Activated CD8-positive, alpha-beta memory T cell treated with anti-CD3 and anti-CD28 coated beads for 24 hours (primary cell): ENCODE results near the gene PDE1A.

Experiments used
- DNase-seq: peaks from one replicate; pipeline ENCODE4 v3.0.0-alpha.2; 2020

PDE1A gene

GRCh38 chr2:182426918-182427240 is at the start of gene PDE1A:
Gene PDE1A (minus strand): TSS chr2:182427036.
- DNase-seq = no peak

GRCh38 chr2:182473635-182474034 is 46.8 kb upstream of the PDE1A start:
- DNase-seq = no peak

DNA sequence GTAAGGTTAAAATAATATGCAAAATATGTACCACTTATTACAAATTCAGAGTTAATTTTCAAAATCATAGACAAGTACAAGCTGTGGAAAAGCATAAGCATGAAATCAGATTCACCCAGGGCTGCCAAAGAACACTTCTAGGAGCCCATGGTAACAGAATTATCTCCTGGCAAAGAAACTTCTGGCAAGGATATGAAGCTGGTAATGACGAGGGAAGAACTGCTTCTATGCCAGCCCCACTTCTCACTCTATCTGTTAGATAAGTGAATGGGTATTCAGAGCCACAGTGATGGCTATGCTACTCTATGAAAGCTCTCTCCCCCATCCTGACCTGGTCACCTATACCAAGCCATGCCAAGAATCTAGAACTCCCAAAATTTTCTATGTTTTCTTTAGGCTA is 36.9 kb upstream of the PDE1A start:
- DNase-seq = no peak

- DNase-seq = no peak
Observed at GRCh38 chr2:182456784-182457183, 29.9 kb upstream of the PDE1A start.

DNA sequence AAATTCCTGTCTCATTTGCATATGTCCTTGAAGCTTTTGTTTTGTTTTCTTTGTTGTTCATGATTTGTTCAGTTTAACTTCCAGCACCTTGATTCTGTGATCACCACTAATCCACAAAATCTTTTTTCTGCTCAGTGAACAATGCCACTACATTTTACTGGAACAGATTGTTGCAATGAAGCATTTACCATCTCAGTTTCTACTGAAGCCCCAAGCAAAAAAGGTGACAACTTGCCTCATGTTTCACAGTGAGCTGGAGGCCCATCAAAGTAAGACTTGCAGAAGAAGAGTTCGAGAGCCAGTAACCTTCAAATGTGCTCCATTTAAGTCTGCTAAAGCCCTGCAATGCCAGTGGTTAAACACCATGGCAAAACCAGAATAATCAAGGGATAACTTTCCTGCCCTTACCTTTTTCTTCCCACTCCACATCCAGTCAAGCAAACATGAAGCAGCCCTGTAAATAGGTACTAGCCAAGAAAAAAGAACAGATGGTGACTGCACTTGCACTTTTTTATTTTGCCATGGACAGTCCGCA is 25.7 kb upstream of the PDE1A start:
- no peak for DNase-seq

DNA sequence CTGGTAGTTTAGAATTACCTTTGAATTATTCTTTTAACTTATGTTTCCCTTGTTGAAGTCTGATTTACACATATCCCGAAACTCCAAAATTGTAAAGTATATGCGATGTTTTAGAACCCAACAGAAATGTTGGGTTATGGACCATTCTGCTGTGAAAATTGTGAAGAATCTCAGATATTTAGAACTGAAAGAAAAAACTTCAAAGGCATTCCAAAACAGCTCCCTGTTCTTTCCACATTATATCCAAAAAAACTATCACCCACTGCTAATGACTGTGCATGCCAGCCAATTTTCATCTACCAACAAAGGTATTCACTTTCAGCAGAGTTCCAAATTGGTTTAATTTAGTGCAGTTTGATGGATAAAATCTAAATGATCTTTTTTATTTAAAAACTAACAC is 21.5 kb upstream of the PDE1A start:
- no peak for DNase-seq

DNA sequence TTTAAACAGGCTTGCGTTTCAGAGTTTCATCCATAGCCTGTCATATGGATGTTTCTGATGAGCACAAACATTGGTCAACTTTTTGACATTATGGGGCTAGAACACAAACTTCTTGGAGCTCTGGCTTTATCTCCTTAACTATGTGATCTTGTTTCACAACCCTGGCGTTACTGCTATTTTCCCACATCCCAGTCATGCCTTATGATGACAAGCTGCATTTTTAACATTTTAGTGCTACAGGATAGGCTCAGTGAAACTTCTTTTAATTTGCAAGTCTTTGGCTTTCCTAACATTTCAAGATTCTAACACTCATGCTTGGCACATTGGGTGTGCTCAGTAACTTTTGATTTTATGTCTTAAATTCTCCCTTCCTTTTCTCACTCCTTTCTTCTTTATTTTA is 21.0 kb upstream of the PDE1A start:
- DNase-seq = no peak

- DNase-seq = no peak
Observed at GRCh38 chr2:182447163-182447562, 20.3 kb upstream of the PDE1A start.

DNA sequence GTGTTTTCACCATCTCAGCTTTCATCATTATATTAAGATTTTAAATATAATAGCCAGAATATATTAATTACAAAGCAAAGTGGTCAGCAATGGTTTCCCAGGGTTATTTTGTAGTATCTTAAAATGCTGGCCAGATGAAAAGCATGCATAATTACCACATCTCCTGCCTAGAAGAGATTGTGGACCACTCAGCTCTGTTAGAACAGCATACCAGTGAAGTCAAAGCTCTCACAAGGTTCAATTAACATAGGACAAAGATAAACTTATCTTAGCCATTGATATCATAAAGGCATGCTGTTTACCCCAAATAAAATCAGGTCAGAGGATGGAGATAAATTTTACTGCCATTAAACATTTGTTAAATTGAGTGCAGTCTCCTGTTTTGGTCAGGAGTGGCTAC is 19.3 kb upstream of the PDE1A start:
- no peak for DNase-seq

GRCh38 chr2:182445391-182445965 is 18.6 kb upstream of the PDE1A start:
- DNase-seq = no peak

DNA sequence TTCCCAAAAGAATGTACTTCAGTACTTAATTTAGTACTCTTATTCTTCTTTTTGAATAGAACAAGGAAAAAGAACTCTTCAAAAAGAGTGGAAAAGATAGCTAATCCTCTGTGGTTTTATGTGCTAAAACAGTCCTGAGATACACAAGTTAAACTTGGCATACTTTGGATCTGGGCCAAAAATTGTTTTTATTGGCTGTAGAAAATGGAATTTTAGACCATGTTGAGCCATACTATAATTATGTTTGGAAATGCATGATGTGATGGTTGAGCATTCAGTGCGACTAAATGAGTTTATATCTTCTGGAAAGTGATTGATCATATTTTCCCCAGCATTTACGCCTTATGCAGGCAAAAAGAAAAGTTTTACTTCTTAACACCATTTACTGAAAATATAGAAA is 18.0 kb upstream of the PDE1A start:
- DNase-seq = no peak

DNA sequence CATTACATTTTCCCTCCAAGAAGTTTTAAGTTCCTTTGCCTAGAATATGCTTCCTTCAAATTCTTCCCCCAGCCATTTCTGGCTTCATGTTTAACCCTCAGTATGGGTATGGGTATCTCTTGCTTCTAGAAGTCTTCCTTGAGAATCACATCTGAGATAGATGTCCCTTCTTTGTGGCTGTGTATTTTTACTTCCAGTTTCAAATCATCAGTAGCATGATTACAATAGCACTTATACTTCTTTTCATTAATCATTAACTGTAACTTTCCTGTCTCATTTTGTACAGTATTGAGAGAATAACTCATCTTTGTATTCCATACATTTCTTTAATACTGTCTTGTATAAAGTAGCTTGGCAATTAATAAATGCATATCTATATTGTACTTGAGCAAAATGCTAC is 17.3 kb upstream of the PDE1A start:
- DNase-seq = no peak

DNA sequence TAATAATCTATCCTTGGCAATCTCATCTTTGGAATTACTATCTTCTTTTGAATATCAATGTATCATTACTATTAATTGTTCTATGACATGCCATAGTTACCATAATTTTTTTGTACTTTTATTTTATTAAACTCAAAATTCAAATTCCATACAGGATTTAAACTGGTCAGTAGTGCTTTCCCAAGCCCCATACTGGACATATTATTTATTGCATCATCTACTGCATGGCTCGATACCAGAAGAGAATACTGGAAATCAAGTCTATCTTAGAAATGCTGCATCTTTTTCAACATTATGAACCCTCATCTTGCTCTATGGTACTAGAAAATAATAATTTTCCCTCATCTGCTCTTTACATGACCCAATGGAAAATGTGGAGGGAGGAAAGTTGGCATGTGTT is 9.4 kb upstream of the PDE1A start:
- DNase-seq = no peak

DNA sequence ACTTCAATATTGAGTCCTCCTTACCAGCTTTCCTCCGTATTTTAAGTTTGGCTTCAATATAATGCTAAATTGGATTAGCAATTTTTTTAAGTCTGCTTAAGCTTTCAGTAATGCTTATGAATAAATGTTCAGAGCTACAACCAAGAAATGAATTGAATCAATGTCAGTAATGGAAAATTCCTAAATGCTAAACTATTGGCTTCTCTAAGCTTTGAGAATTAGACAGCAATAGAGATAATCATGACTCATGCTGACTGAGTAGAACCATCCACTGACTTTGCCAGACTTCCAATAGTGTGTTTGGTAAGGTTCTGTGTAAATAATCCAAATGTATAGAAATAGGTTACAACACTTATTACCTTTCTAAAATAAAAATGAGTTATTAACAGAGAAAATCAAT is 8.9 kb upstream of the PDE1A start:
- no peak for DNase-seq

DNA sequence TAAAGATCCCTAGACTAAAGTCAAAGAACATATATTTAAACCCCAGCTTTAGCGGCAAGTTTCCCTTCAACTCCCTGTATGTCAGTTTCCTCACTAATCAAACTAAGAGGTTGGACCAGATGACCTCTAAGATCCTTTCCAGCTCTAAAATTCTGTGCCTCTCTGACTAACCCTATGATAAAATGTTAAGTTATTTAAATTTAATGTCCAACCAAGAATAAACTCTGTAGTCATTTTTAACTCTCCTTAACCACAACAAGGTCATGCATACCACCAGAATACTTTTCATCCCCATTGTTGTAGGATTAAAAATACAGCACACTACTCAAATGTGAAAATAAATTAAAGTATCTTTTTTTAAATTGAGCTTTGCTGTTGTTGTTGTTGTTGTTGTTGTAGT is 5.2 kb upstream of the PDE1A start:
- DNase-seq = no peak

GRCh38 chr2:182428476-182428875 is 1.6 kb upstream of the PDE1A start:
- DNase-seq = no peak

DNA sequence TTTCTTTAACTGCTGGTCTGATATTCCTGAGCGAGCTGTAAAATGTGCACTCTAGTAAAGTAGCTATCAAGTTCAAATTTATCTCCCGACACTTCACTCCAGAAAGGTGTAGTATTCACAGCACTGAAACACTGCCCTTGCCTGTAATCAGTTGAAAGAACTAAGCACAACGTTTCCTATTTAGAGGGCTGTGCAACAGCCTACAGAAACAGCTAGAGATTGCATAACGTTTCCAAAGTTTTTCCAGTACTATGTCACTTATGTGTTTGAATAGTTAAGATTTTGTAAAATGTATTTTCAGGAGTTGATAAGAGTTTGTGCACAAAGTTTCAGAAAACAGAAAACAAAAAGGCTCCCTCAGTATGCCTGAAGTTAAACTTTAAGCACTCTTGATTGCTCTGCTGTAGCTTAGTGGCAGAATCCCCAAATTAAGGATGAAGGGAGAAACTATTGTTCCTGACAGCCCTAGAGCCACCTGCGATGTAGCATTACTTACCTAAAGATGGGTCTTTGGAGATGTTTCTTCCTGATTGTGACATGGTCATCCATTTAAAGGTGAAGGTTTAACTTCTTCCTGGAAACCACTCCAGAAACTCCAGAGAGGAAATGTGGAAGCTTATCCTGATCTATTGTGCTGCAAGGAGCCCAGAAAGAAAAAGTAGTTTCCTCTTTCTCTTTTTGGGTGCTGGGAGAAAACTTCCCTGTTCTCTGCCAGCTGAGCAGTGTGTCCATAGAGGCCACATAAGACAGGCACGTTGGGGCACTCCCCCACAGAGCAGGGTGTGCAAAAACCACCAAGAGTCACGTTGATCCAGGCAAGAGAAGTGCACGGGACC is 536 bp downstream of the PDE1A start:
- DNase-seq = no peak

- DNase-seq = no peak
Observed at GRCh38 chr2:182422864-182423263, 4.0 kb downstream of the PDE1A start.

- no peak for DNase-seq
Observed at GRCh38 chr2:182420669-182421068, 6.2 kb downstream of the PDE1A start.

DNA sequence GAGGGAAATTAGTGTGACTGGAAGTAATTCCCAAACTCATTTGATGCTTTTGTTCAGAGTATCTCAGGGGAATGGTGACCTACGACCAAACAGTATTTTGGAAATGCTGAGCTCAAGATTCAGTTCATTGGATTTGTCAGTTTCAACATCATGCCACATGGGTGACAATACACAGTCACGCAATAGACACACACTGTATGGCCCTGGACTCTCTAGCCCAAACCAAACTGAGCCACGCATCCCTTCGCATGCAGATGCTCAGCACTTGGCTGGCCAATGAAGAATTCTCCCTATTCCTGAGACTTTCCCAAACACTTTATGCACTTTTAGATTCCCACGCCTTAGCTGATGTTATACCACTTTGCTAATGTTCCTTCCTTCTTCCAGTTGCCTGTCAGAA is 10.0 kb downstream of the PDE1A start:
- no peak for DNase-seq

GRCh38 chr2:182416191-182416590 is 10.6 kb downstream of the PDE1A start:
- no peak for DNase-seq

- no peak for DNase-seq
Observed at GRCh38 chr2:182415771-182416170, 11.1 kb downstream of the PDE1A start.

DNA sequence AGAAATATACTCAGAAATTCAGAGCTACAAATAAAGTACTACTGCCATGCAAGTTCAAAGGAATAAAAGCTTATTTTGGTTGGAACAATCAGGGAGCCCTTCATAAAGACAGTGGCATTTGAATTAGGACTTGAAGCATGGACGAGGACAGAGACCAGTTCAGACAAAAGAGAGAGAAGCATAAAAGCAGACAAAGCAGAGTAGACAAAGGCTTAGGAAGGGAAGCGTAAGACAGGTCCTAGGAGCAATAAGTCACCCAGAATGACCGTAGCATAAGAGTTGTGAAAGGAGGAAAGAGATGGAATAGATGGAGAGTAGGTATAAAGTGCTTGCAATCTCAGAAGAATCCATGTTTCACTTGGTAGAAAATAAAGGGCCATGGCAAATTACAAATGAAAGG is 14.0 kb downstream of the PDE1A start:
- DNase-seq = no peak

GRCh38 chr2:182410120-182410519 is 16.7 kb downstream of the PDE1A start:
- DNase-seq = no peak

DNA sequence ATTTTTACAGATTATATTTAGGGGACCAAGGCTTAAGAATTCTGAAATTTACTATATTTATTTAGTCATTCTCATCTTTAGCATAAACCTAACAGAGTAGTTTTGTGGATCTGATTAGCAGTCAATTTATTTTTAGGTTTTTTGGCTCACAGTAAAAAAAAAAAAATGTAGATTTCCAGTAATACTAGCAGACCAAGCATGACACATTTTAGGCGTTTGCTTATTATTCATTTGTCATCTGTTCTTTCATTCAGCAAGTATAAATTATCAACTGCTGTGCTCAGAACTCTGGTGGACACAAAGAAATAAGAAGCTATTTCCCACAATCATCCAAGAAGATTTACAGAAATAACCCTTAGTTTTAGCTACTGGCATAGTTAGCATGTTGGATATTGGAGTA is 20.6 kb downstream of the PDE1A start:
- DNase-seq = no peak
